IMR-90 (cell line): ENCODE data around the gene ARHGEF40.

Source experiments
- CEBPB ChIP-seq: IDR thresholded peaks from 2 replicates; pipeline ENCODE4 v1.6.1; 2012; ENCODE audit warnings: low read depth, low read length, improper control_type of control experiment
- CTCF ChIP-seq: conservative IDR thresholded peaks from 2 replicates; pipeline ENCODE4 v1.5.1; 2012; ENCODE audit warnings: mild to moderate bottlenecking, low read depth, low read length, improper control_type of control experiment
- ELK1 ChIP-seq: fragments of 150-350 bp; IDR thresholded peaks from 2 replicates; pipeline ENCODE4 v1.6.1; 2016; ENCODE audit warnings: low read depth, mild to moderate bottlenecking, low read length, moderate library complexity, borderline replicate concordance
- FOS ChIP-seq: fragments of 150-350 bp; IDR thresholded peaks from 2 replicates; pipeline ENCODE4 v1.6.1; 2016; ENCODE audit warnings: low read depth, low read length
- MAZ ChIP-seq: IDR thresholded peaks from 2 replicates; pipeline ENCODE4 v1.6.1; 2012; ENCODE audit warnings: low read depth, mild to moderate bottlenecking, low read length, improper control_type of control experiment, moderate library complexity, borderline replicate concordance
- MXI1 ChIP-seq: IDR thresholded peaks from 2 replicates; pipeline ENCODE4 v1.6.1; 2012; ENCODE audit warnings: low read depth, mild to moderate bottlenecking, low read length, moderate library complexity, borderline replicate concordance
- NFE2L2 ChIP-seq: fragments of 150-350 bp; IDR thresholded peaks from 2 replicates; pipeline ENCODE4 v1.6.1; 2016; ENCODE audit warnings: low read depth, mild to moderate bottlenecking, low read length
- POLR2A ChIP-seq: IDR thresholded peaks from 2 replicates; pipeline ENCODE4 v1.6.1; 2012; ENCODE audit warnings: mild to moderate bottlenecking, low read depth, low read length
- RCOR1 ChIP-seq: IDR thresholded peaks from 2 replicates; pipeline ENCODE4 v1.6.1; 2012; ENCODE audit warnings: mild to moderate bottlenecking, low read length, improper control_type of control experiment; ENCODE audit not compliant: insufficient replicate concordance
- SMC3 ChIP-seq: fragments of 150-350 bp; IDR thresholded peaks from 2 replicates; pipeline ENCODE4 v1.6.1; 2016; ENCODE audit warnings: low read depth, mild to moderate bottlenecking, antibody characterized with exemption, low read length, moderate library complexity

- no peak for TF ChIP-seq CTCF
- no peak for TF ChIP-seq POLR2A
- TF ChIP-seq FOS: no peak
- no peak for TF ChIP-seq NFE2L2
- no peak for TF ChIP-seq MXI1
- no peak for TF ChIP-seq CEBPB
- TF ChIP-seq SMC3: no peak
- no peak for TF ChIP-seq RCOR1
- TF ChIP-seq ELK1: no peak
- no peak for TF ChIP-seq MAZ
Measured at GRCh38 chr14:21053184-21054122, 16.7 kb upstream of the ARHGEF40 start.
